Measurements from ENCODE around the gene APBB2.

DNA sequence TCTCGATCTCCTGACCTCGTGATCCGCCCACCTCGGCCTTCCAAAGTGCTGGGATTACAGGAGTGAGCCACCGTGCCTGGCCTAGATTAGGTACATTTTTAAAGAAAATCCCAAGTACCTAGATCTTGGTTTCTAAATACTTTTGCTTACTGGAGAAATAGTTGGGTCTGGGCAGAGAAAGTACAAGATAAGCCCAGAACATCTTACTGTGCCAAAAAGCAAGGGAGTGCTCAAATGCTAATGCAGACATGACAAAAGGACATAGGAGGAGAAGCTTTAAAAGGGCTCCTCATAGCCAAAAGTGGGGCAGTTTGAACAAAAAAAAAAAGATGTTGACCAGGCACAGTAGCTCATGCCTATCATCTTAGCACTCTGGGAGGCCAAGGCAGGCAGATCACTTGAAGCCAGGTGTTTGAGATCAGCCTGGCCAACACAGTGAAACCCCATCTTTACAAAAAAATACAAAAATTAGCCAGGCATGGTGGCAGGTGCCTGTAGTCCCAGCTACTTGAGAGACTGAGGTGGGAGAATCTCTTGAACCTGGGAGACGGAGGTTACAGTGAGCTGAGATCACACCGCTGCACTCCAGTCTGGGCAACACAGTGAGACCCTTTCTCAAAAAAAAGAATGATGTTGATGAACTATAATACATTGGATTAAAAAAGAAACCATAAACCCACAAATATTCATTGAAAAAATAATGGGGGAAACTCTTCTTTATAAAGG is 107.5 kb downstream of the APBB2 start:
- TF ChIP-seq ZNF565 (CRISPR knock-in tag; conservative IDR thresholded peaks at IDR 0.05; ENCODE audit: low read depth) (no peak), RARB (CRISPR knock-in tag; IDR thresholded peaks at IDR 0.05) (no peak), ZNF8 (CRISPR knock-in tag; IDR thresholded peaks at IDR 0.05) (no peak), ZFP30 (CRISPR knock-in tag; IDR thresholded peaks at IDR 0.05) (no peak), ARNTL (CRISPR knock-in tag; IDR thresholded peaks at IDR 0.05; ENCODE audit: borderline replicate concordance, low read depth) (no peak), ESRRG (CRISPR knock-in tag; IDR thresholded peaks at IDR 0.05) (no peak), TOX (CRISPR knock-in tag; IDR thresholded peaks at IDR 0.05; ENCODE audit: borderline replicate concordance) (no peak)
- TF ChIP-seq, protein P1, sequence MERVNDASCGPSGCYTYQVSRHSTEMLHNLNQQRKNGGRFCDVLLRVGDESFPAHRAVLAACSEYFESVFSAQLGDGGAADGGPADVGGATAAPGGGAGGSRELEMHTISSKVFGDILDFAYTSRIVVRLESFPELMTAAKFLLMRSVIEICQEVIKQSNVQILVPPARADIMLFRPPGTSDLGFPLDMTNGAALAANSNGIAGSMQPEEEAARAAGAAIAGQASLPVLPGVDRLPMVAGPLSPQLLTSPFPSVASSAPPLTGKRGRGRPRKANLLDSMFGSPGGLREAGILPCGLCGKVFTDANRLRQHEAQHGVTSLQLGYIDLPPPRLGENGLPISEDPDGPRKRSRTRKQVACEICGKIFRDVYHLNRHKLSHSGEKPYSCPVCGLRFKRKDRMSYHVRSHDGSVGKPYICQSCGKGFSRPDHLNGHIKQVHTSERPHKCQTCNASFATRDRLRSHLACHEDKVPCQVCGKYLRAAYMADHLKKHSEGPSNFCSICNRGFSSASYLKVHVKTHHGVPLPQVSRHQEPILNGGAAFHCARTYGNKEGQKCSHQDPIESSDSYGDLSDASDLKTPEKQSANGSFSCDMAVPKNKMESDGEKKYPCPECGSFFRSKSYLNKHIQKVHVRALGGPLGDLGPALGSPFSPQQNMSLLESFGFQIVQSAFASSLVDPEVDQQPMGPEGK (CRISPR knock-in tag; IDR thresholded peaks at IDR 0.05; ENCODE audit: borderline replicate concordance), result no peak
- TF ChIP-seq, protein P2, sequence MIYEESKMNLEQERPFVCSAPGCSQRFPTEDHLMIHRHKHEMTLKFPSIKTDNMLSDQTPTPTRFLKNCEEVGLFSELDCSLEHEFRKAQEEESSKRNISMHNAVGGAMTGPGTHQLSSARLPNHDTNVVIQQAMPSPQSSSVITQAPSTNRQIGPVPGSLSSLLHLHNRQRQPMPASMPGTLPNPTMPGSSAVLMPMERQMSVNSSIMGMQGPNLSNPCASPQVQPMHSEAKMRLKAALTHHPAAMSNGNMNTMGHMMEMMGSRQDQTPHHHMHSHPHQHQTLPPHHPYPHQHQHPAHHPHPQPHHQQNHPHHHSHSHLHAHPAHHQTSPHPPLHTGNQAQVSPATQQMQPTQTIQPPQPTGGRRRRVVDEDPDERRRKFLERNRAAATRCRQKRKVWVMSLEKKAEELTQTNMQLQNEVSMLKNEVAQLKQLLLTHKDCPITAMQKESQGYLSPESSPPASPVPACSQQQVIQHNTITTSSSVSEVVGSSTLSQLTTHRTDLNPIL (CRISPR knock-in tag; IDR thresholded peaks at IDR 0.05; ENCODE audit: low read depth), result no peak

All from SK-N-SH treated with all-trans-retinoic acid at 6 μM for 48 hours (cell line).